Psoas muscle (tissue), 8 donors: Measurements from ENCODE around the gene ZNF10. TPM values are rescaled to one million over a fixed set of nuclear protein-coding genes. Genes with fewer than 3 reads are reported as not detected.

ENCODE experiments used
- ATAC-seq, 4 donors: fragments of 200-7000 bp; cut with Tn5 transposase; one replicate each; pipeline ENCODE4 v1.9.1; 2020; ENCODE audit warnings: moderate library complexity in 3 of 4, mild to moderate bottlenecking in 2 of 4
- DNase-seq, 2 donors: peaks; one replicate each; pipeline ENCODE4 v3.0.0-alpha.2; 2020
- H3K27ac ChIP-seq: fragments of 200-600 bp; one replicate; pipeline ENCODE4 v1.8.0; 2022
- H3K27me3 ChIP-seq, 3 donors: fragments of 200-600 bp in 1 of 3; one replicate each; pipeline versions ENCODE4 v1.6.1 to v1.8.0; 2013 to 2022; ENCODE audit warnings: low read length in 2 of 3, mild to moderate bottlenecking in 2 of 3, moderate library complexity in 1 of 3; ENCODE audit not compliant: insufficient read depth in 3 of 3
- H3K36me3 ChIP-seq, 2 donors: fragments of 200-600 bp in 1 of 2; one replicate each; pipeline versions ENCODE4 v1.6.1 to v1.8.0; 2013 to 2022; ENCODE audit warnings: low read depth in 1 of 2, mild to moderate bottlenecking in 1 of 2, moderate library complexity in 1 of 2; ENCODE audit not compliant: insufficient read depth in 1 of 2
- H3K4me1 ChIP-seq: fragments of 200-600 bp; one replicate; pipeline ENCODE4 v1.8.0; 2022
- H3K4me3 ChIP-seq: fragments of 200-600 bp; one replicate; pipeline ENCODE4 v1.8.0; 2022; ENCODE audit warnings: mild to moderate bottlenecking
- H3K9me3 ChIP-seq: fragments of 200-600 bp; one replicate; pipeline ENCODE4 v1.8.0; 2022
- CTCF ChIP-seq: fragments of 200-600 bp; IDR thresholded peaks from one replicate; pipeline ENCODE4 v1.8.0; 2022; ENCODE audit warnings: antibody characterized with exemption
- WGBS, 3 donors: extraction: QIAGEN DNeasy Blood & Tissue Kit; methylation state at CpG; one replicate each; pipeline versions ENCODE4 v1.1.6 to v1.1.7; 2013; 5-methylcytosine and 5-hydroxymethylcytosine counted together
- intact Hi-C, 2 donors: fragments of 100-400 bp; cut with DNase I; formaldehyde crosslinking; loops; one replicate each; pipeline versions ENCODE4 v1.11.0 to v1.14.2; 2022
- polyA plus RNA-seq, 3 donors: library from polyadenylated mRNA; stranded (reverse); fragments of 200-250 nt; gene quantifications; one replicate each; pipeline ENCODE4 v1.2.3, GENCODE V29; 2013
- total RNA-seq, 4 donors: library from RNA; stranded (reverse); fragmentation: NEBNext Ultra II Directional in 2 of 4; extraction: Animal tissue kit (Norgen Biotek cat#: 25700) in 2 of 4; gene quantifications; one replicate each; pipeline versions ENCODE4 v1.2.1 to v1.2.4, GENCODE V29; 2021 to 2023
- donor health status: healthy with polysubstance abuse.
- donor health status: DM: no; HTN: no; CAD: no; lungs with moderate emphysema.
- donor health status: Bipolar disorder and iron deficiency.
- donor health status: healthy.
- donor health status: DM: yes; HTN: yes; CAD: no.
- donor health status: DM: no; HTN: no; CAD: no.
- donor health status: DM: no; HTN: no; CAD: no.
- donor health status: DM: yes; HTN: yes; CAD: no.

Gene ZNF10
- total and polyA plus RNA-seq, 7 donors = 2.1 to 9.3 (median 3.0) TPM

- WGBS, 3 donors = 98 to 99% (median 99%) methylated on average over 5 of the region's 5 CpGs
- Histone ChIP-seq H3K36me3 (peaks cover 19 to 43% of the 10 kb centered on the region in 2 donors), H3K4me1 (no peaks in the 10 kb centered on the region), H3K27me3 (no peaks in the 10 kb centered on the region), H3K27ac (no peak overlapping the region), H3K4me3 (no peak overlapping the region), H3K9me3 (peaks cover 99% of the 10 kb centered on the region)
- intact Hi-C loops = no loop called here
- ATAC-seq (no peak), DNase-seq (no peak)
- no peak for TF ChIP-seq CTCF
These were observed 24.2 kb upstream of the ZNF10 start for GRCh38 chr12:133106253-133106652.

GRCh38 chr12:133107121-133107520 is 23.3 kb upstream of the ZNF10 start:
- intact Hi-C loops = no loop called here
- Histone ChIP-seq H3K9me3 (peaks cover 99% of the 10 kb centered on the region), H3K4me1 (no peaks in the 10 kb centered on the region), H3K27me3 (no peaks in the 10 kb centered on the region), H3K36me3 (peaks cover 19 to 36% of the 10 kb centered on the region in 2 donors), H3K4me3 (no peak overlapping the region), H3K27ac (no peak overlapping the region)
- ATAC-seq = no peak
- no peak for TF ChIP-seq CTCF
- 96 to 100% (median 97%) methylated on average over 1 of the region's 1 CpG for WGBS, 3 donors
- DNase-seq = no peak

- TF ChIP-seq CTCF = no peak
- no peaks in the 10 kb centered on the region for H3K4me1 ChIP-seq
- H3K9me3 ChIP-seq = peaks cover 99% of the 10 kb centered on the region
- 97 to 99% (median 98%) methylated on average over 2 of the region's 2 CpGs for WGBS, 3 donors
- no peak for DNase-seq
- peaks cover 19 to 30% of the 10 kb centered on the region in 2 donors for H3K36me3 ChIP-seq
- H3K4me3 ChIP-seq = no peak overlapping the region
- intact Hi-C loops = no loop called here
- ATAC-seq = no peak
- H3K27me3 ChIP-seq = no peaks in the 10 kb centered on the region
- no peak overlapping the region for H3K27ac ChIP-seq
These were observed 22.3 kb upstream of the ZNF10 start for GRCh38 chr12:133108150-133108549.

GRCh38 chr12:133120385-133121191 is 9.8 kb upstream of the ZNF10 start:
- Histone ChIP-seq H3K4me1 (no peaks in the 10 kb centered on the region), H3K36me3 (peaks cover 35 to 41% of the 10 kb centered on the region in 2 donors), H3K9me3 (peaks cover 98% of the 10 kb centered on the region), H3K27ac (no peak overlapping the region), H3K4me3 (no peak overlapping the region), H3K27me3 (no peaks in the 10 kb centered on the region)
- TF ChIP-seq CTCF = no peak
- WGBS, 3 donors = 95 to 99% (median 99%) methylated on average over 3 of the region's 3 CpGs
- DNase-seq (no peak), ATAC-seq (no peak)
- intact Hi-C loops = no loop called here
